ENCODE data around the gene MAP2K3. TPM values are rescaled to one million over a fixed set of nuclear protein-coding genes. Genes with fewer than 3 reads are reported as not detected.

The MAP2K3 gene
- polyA plus RNA-seq, 3 donors, result 107 to 166 (median 164) TPM

DNA sequence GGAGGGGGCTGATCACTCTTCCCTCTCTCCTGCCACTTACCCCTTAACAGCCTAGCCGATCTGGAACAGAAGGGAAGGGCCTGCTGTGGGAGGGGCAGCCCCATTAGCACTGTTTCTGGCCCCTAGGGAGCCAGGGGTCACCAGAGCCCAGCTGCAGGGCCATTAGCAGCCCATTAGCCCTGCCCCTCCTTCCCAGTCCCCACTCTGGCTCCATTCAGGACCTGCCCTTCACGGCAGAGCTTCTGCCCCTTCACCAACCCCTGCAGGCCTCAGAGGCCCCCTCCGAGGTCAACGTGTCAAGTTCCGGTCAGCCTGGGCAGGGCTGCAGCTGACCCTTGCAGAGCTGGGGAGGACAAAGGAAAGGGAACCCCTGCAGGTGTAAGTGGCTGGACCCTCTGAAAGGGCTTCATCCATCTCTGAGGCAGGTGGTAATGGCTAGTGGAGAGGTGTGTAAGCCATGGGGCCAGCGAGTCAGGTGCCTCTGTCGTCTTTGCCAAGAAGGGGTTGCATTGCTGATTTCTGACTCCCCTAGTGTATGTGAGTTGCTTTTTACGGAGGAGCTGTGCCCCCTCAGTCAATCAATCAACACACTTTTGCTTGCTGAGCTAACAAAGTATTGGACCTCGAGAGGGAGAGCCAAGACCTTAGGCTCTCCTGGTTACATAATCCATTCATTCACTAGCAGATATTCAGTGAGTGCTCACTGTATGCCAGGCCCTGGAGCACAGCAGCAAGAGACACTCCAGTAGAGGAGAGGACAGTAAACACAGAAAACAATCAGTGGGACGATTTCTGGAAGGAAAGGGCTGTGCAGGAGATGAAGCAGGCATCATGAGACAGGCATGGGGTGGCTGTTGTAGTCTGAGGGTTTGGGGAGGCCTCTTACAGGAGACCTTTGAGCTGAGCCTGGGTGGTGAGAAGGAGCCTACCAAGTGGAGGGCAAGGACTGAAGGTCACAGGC is 73.5 kb downstream of the MAP2K3 start:
- no peaks in the 10 kb centered on the region for H3K79me2 ChIP-seq (ENCODE audit: insufficient read depth, low read length)
- intact Hi-C loops (cut with micrococcal nuclease), result no loop called here
- H3K27ac Mint-ChIP-seq, result no peak overlapping the region
- no peak for DNase-seq
- H3K27ac ChIP-seq (ENCODE audit: low read depth in 1 of 2, low read length in 2 of 2), result no peak overlapping the region
- H3K36me3 Mint-ChIP-seq, result no peaks in the 10 kb centered on the region
- H3K4me3 ChIP-seq (replicated peaks in 1 of 3; ENCODE audit: low read depth in 2 of 3, low read length in 3 of 3), result no peak overlapping the region
- no peaks in the 10 kb centered on the region for H3K4me1 ChIP-seq (ENCODE audit: control insufficient read depth in 1 of 2, insufficient read depth in 2 of 2, low read length in 2 of 2)
- no peak overlapping the region for H2AFZ ChIP-seq (ENCODE audit: insufficient read depth, low read depth, low read length, poor library complexity, severe bottlenecking)
- no peak for TF ChIP-seq CTCF (IDR thresholded peaks at IDR 0.05)
- no peaks in the 10 kb centered on the region for H4K20me1 ChIP-seq (ENCODE audit: insufficient read depth, low read length)
- no peaks in the 10 kb centered on the region for H3K36me3 ChIP-seq (replicated peaks in 1 of 2; ENCODE audit: control insufficient read depth in 1 of 2, insufficient read depth in 2 of 2, low read length in 2 of 2)
- H3K9ac ChIP-seq (ENCODE audit: insufficient read depth, low read length, poor library complexity, severe bottlenecking), result no peak overlapping the region
- no peaks in the 10 kb centered on the region for H3K27me3 ChIP-seq (ENCODE audit: control insufficient read depth in 2 of 2, insufficient read depth in 2 of 2, low read length in 2 of 2)
- H3K9me3 Mint-ChIP-seq, result peaks cover 0 to 2% (median 0%) of the 10 kb centered on the region in 7 donors
- WGBS (ENCODE audit: insufficient coverage), result 88% methylated on average over 7 of the region's 10 CpGs
- no peak overlapping the region for H3K4me3 Mint-ChIP-seq
- no peaks in the 10 kb centered on the region for H3K9me3 ChIP-seq (replicated peaks in 1 of 2; ENCODE audit: control insufficient read depth in 1 of 2, insufficient read depth in 1 of 2, low read length in 2 of 2)
- peaks cover 4 to 10% (median 5%) of the 10 kb centered on the region in 3 donors for H3K27me3 Mint-ChIP-seq (ENCODE audit: low read depth in 3 of 3)
- H3K4me1 Mint-ChIP-seq, result peaks cover 6% of the 10 kb centered on the region
- H3K4me2 ChIP-seq (replicated peaks; ENCODE audit: extremely low read depth, low read length, poor library complexity, severe bottlenecking), result no peak overlapping the region

DNA sequence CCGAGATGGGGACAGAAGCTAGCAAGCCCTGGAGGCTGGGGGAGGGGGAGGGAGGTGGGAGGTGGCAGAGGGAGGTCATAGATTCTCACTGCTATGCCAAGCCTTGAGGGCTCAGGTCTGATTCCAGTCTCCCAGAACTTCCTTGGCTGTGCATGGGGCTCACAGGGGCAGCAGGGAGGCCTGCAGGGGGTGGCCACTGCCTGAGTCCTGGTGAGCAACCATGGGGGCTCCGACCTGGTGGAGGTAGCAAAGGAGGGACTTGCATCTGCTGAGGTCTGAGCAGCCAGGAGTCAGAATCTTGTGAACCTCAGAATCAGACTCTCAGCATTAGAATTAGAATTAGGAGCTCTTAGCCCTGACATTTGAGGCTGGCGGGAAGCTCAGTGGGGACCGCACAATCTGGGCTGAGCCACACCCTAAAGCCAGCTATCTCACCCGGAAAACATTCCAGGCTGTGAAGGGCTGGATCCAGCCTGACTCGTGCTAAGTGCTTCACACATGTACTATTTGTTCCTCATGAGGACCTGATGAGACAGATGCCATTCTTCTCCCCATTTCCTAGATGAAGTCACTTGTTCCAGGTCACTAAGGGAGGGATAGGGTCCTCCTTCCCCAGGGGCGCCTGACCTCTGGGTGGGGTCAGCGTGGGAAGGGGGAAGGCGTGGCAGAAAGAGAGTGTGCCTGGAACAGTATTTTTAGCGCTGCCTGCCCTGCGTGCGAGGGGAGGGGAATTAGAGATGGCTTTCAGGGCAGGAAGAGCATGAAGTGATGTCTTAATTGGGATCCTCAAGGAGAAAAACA is 74.4 kb downstream of the MAP2K3 start:
- no peak for DNase-seq

More for the DNA sequence above, 74.4 kb downstream of the MAP2K3 start:
- Histone ChIP-seq H2AFZ (ENCODE audit: insufficient read depth, low read depth, low read length, poor library complexity, severe bottlenecking) (no peak overlapping the region), H4K20me1 (ENCODE audit: insufficient read depth, low read length) (no peaks in the 10 kb centered on the region), H3K4me2 (replicated peaks; ENCODE audit: extremely low read depth, low read length, poor library complexity, severe bottlenecking) (no peak overlapping the region), H3K9me3 (replicated peaks in 1 of 2; ENCODE audit: control insufficient read depth in 1 of 2, insufficient read depth in 1 of 2, low read length in 2 of 2) (no peaks in the 10 kb centered on the region), H3K27me3 (ENCODE audit: control insufficient read depth in 2 of 2, insufficient read depth in 2 of 2, low read length in 2 of 2) (no peaks in the 10 kb centered on the region), H3K36me3 (replicated peaks in 1 of 2; ENCODE audit: control insufficient read depth in 1 of 2, insufficient read depth in 2 of 2, low read length in 2 of 2) (no peaks in the 10 kb centered on the region), H3K27ac (ENCODE audit: low read depth in 1 of 2, low read length in 2 of 2) (no peak overlapping the region), H3K79me2 (ENCODE audit: insufficient read depth, low read length) (no peaks in the 10 kb centered on the region), H3K4me3 (replicated peaks in 1 of 3; ENCODE audit: low read depth in 2 of 3, low read length in 3 of 3) (no peak overlapping the region), H3K9ac (ENCODE audit: insufficient read depth, low read length, poor library complexity, severe bottlenecking) (no peak overlapping the region), H3K4me1 (ENCODE audit: control insufficient read depth in 1 of 2, insufficient read depth in 2 of 2, low read length in 2 of 2) (no peaks in the 10 kb centered on the region)
- WGBS (ENCODE audit: insufficient coverage), result 94% methylated on average over 9 of the region's 12 CpGs
- H3K27ac Mint-ChIP-seq, result no peak overlapping the region
- no peaks in the 10 kb centered on the region for H3K36me3 Mint-ChIP-seq
- no peak overlapping the region for H3K4me3 Mint-ChIP-seq
- no peaks in the 10 kb centered on the region for H3K4me1 Mint-ChIP-seq
- peaks cover 4 to 7% (median 5%) of the 10 kb centered on the region in 3 donors for H3K27me3 Mint-ChIP-seq (ENCODE audit: low read depth in 3 of 3)
- intact Hi-C loops (cut with micrococcal nuclease), result no loop called here
- TF ChIP-seq CTCF (IDR thresholded peaks at IDR 0.05), result no peak
- H3K9me3 Mint-ChIP-seq, result peaks cover 0 to 2% (median 0%) of the 10 kb centered on the region in 7 donors
